ENCODE data around the gene KRTAP10-7. TPM values are rescaled to one million over a fixed set of nuclear protein-coding genes. Genes with fewer than 3 reads are reported as not detected.

Gene KRTAP10-7
- total RNA-seq, 1 donor from 2014 or later = not detected

DNA sequence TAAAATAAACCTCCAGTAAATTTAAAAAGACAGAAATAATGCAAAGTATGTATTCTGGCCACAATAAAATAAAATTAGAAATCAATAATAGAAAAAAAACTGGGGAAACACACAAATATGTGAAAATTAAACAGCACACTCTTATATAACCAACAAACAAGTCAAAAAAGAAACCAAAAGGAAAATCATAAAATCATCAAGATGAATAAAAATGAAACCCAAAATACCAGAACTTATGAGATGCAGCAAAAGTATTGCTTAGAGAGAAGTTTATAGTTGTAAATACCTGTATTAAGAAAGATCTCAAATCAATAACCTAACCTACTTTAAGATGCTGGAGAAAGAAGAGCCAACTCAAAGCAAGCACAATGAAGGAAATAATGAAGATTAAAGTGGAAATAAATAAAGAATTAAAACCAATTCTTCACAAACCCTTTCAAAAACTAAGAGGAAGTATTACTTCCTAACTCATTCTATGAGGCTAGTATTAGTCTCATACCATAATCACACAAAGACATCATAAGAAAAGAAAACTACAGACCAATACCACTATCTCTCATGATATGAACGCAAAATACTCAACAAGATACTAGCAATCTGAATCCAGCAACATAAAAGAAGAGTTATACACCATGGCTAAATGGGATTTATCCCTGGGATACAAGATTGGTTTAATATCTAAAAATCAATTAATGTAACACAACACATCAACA lies 35.4 kb upstream of the KRTAP10-7 start:
- Mint-ChIP-seq H3K27me3 (ENCODE audit: low read depth) (peaks cover 14% of the 10 kb centered on the region), H3K9me3 (peaks cover 4% of the 10 kb centered on the region), H3K4me1 (no peaks in the 10 kb centered on the region), H3K4me3 (no peak overlapping the region), H3K27ac (ENCODE audit: unreplicated experiment) (no peak overlapping the region), H3K36me3 (ENCODE audit: low read depth) (no peaks in the 10 kb centered on the region)
- DNase-seq (ENCODE audit: low read depth, low spot score) = no peak
- TF ChIP-seq, protein P1, sequence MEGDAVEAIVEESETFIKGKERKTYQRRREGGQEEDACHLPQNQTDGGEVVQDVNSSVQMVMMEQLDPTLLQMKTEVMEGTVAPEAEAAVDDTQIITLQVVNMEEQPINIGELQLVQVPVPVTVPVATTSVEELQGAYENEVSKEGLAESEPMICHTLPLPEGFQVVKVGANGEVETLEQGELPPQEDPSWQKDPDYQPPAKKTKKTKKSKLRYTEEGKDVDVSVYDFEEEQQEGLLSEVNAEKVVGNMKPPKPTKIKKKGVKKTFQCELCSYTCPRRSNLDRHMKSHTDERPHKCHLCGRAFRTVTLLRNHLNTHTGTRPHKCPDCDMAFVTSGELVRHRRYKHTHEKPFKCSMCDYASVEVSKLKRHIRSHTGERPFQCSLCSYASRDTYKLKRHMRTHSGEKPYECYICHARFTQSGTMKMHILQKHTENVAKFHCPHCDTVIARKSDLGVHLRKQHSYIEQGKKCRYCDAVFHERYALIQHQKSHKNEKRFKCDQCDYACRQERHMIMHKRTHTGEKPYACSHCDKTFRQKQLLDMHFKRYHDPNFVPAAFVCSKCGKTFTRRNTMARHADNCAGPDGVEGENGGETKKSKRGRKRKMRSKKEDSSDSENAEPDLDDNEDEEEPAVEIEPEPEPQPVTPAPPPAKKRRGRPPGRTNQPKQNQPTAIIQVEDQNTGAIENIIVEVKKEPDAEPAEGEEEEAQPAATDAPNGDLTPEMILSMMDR (conservative IDR thresholded peaks at IDR 0.05) = no peak

DNA sequence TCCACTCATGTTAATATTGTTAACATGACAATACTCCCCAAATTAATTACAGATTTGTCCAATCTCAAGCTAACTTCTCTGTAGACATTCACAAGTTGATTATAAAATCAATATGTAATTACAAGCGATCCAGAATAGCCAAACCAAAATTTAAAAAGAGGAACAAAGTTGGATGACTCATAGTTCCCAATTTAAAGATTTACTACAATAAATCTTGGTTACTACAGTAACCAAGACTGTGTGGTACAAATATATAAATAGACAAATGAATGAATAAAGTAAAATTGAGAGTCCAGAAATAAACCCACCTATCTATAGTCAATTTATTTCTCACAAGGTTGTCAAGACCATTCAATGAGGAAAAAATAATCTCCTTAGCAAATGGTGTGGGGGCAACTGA lies 34.0 kb upstream of the KRTAP10-7 start:
- peaks cover 5% of the 10 kb centered on the region for H3K9me3 Mint-ChIP-seq

GRCh38 chr21:44567481-44568171 lies 32.8 kb upstream of the KRTAP10-7 start:
- H3K27ac Mint-ChIP-seq (ENCODE audit: unreplicated experiment) = no peak overlapping the region
- H3K36me3 Mint-ChIP-seq (ENCODE audit: low read depth) = peaks cover 3% of the 10 kb centered on the region
- no peak overlapping the region for H3K4me3 Mint-ChIP-seq
- TF ChIP-seq, protein P1 (conservative IDR thresholded peaks at IDR 0.05) = no peak
- peaks cover 7% of the 10 kb centered on the region for H3K9me3 Mint-ChIP-seq
- no peaks in the 10 kb centered on the region for H3K4me1 Mint-ChIP-seq
- DNase-seq (ENCODE audit: low read depth, low spot score) = no peak
- peaks cover 8% of the 10 kb centered on the region for H3K27me3 Mint-ChIP-seq (ENCODE audit: low read depth)

More for the DNA sequence above, 34.0 kb upstream of the KRTAP10-7 start:
- TF ChIP-seq, protein P1 (conservative IDR thresholded peaks at IDR 0.05) = no peak
- H3K4me1 Mint-ChIP-seq = no peaks in the 10 kb centered on the region
- DNase-seq (ENCODE audit: low read depth, low spot score) = no peak
- no peak overlapping the region for H3K27ac Mint-ChIP-seq (ENCODE audit: unreplicated experiment)
- H3K4me3 Mint-ChIP-seq = no peak overlapping the region
- H3K36me3 Mint-ChIP-seq (ENCODE audit: low read depth) = peaks cover 3% of the 10 kb centered on the region
- H3K27me3 Mint-ChIP-seq (ENCODE audit: low read depth) = peaks cover 8% of the 10 kb centered on the region

DNA sequence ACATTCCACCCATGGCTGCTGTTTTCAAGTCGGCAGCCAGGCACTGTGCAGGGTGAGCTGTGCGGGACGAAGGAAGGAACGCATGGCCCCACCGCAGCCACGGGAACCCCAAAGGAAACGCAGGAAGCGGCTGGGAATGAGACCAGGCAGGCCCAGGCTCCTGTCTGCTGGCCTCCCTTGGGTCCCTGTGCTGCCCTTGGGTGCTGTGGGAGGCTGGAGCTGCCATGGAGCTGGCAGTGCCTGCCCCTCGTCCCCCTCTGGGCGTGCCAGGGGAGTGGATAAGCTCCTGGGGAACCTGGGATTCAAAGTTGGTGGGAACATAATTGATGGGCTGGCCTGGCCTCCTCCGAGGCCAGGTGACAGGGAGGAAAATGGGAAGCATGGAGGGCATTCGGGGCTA lies 32.1 kb upstream of the KRTAP10-7 start:
- Mint-ChIP-seq H3K4me3 (no peak overlapping the region), H3K27me3 (ENCODE audit: low read depth) (peaks cover 7% of the 10 kb centered on the region), H3K4me1 (no peaks in the 10 kb centered on the region), H3K36me3 (ENCODE audit: low read depth) (peaks cover 3% of the 10 kb centered on the region), H3K27ac (ENCODE audit: unreplicated experiment) (no peak overlapping the region), H3K9me3 (peaks cover 7% of the 10 kb centered on the region)
- TF ChIP-seq, protein P1 (conservative IDR thresholded peaks at IDR 0.05) = no peak
- no peak for DNase-seq (ENCODE audit: low read depth, low spot score)

- TF ChIP-seq, protein P1 (conservative IDR thresholded peaks at IDR 0.05) = no peak
- peak overlapping the region; percentile 19 for H3K27ac Mint-ChIP-seq (ENCODE audit: unreplicated experiment)
- H3K9me3 Mint-ChIP-seq = peaks cover 7% of the 10 kb centered on the region
- peaks cover 3% of the 10 kb centered on the region for H3K36me3 Mint-ChIP-seq (ENCODE audit: low read depth)
- H3K27me3 Mint-ChIP-seq (ENCODE audit: low read depth) = peaks cover 6% of the 10 kb centered on the region
- H3K4me1 Mint-ChIP-seq = no peaks in the 10 kb centered on the region
- no peak for DNase-seq (ENCODE audit: low read depth, low spot score)
- H3K4me3 Mint-ChIP-seq = no peak overlapping the region
Measured at GRCh38 chr21:44568667-44569556, 31.5 kb upstream of the KRTAP10-7 start.
